Chondrocyte (in vitro differentiated cells): ENCODE measurements around the gene PTPRN2. TPM values are rescaled to one million over a fixed set of nuclear protein-coding genes. Genes with fewer than 3 reads are reported as not detected.

Source experiments
- DNase-seq: peaks from one replicate; pipeline ENCODE4 v3.0.0; 2021; ENCODE audit warnings: mixed read lengths, low spot score
- H3K27ac Mint-ChIP-seq: one replicate; pipeline ENCODE4 v1.8.0; 2021; ENCODE audit warnings: mild to moderate bottlenecking, moderate library complexity, mixed read lengths; ENCODE audit not compliant: unreplicated experiment
- H3K27me3 Mint-ChIP-seq: 2 replicates; pipeline ENCODE4 v1.8.0; 2021; ENCODE audit warnings: low read depth, mixed read lengths
- H3K36me3 Mint-ChIP-seq: 2 replicates; pipeline ENCODE4 v1.8.0; 2021; ENCODE audit warnings: low read depth, mixed read lengths
- H3K4me1 Mint-ChIP-seq: 2 replicates; pipeline ENCODE4 v1.8.0; 2021; ENCODE audit warnings: low read depth, mild to moderate bottlenecking, mixed read lengths
- H3K4me3 Mint-ChIP-seq: one replicate; pipeline ENCODE4 v1.8.0; 2021; ENCODE audit warnings: mild to moderate bottlenecking, moderate library complexity, mixed read lengths; ENCODE audit not compliant: unreplicated experiment
- H3K9me3 Mint-ChIP-seq: 2 replicates; pipeline ENCODE4 v1.8.0; 2021; ENCODE audit warnings: low read depth, mixed read lengths
- total RNA-seq: library from RNA; stranded (reverse); gene quantifications from 3 replicates; pipeline ENCODE4 v1.2.1, GENCODE V29; 2021
- TF ChIP-seq, protein P1 (sequence below): fragments of 200-600 bp; sonication (generic); IDR thresholded peaks from 2 replicates; pipeline ENCODE4 v1.5.0; 2021; ENCODE audit warnings: antibody characterized with exemption, mild to moderate bottlenecking, moderate library complexity

The PTPRN2 gene
- total RNA-seq, 1 donor from 2014 or later: 0.30 TPM

GRCh38 chr7:158027646-158028045 is 560.0 kb downstream of the PTPRN2 start:
- H3K27ac Mint-ChIP-seq: no peak overlapping the region
- no peaks in the 10 kb centered on the region for H3K36me3 Mint-ChIP-seq
- H3K9me3 Mint-ChIP-seq: peaks cover 2% of the 10 kb centered on the region
- no peaks in the 10 kb centered on the region for H3K4me1 Mint-ChIP-seq
- no peak for DNase-seq
- H3K4me3 Mint-ChIP-seq: no peak overlapping the region
- peaks cover 3% of the 10 kb centered on the region for H3K27me3 Mint-ChIP-seq
- TF ChIP-seq, protein P1, sequence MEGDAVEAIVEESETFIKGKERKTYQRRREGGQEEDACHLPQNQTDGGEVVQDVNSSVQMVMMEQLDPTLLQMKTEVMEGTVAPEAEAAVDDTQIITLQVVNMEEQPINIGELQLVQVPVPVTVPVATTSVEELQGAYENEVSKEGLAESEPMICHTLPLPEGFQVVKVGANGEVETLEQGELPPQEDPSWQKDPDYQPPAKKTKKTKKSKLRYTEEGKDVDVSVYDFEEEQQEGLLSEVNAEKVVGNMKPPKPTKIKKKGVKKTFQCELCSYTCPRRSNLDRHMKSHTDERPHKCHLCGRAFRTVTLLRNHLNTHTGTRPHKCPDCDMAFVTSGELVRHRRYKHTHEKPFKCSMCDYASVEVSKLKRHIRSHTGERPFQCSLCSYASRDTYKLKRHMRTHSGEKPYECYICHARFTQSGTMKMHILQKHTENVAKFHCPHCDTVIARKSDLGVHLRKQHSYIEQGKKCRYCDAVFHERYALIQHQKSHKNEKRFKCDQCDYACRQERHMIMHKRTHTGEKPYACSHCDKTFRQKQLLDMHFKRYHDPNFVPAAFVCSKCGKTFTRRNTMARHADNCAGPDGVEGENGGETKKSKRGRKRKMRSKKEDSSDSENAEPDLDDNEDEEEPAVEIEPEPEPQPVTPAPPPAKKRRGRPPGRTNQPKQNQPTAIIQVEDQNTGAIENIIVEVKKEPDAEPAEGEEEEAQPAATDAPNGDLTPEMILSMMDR: no peak

DNA sequence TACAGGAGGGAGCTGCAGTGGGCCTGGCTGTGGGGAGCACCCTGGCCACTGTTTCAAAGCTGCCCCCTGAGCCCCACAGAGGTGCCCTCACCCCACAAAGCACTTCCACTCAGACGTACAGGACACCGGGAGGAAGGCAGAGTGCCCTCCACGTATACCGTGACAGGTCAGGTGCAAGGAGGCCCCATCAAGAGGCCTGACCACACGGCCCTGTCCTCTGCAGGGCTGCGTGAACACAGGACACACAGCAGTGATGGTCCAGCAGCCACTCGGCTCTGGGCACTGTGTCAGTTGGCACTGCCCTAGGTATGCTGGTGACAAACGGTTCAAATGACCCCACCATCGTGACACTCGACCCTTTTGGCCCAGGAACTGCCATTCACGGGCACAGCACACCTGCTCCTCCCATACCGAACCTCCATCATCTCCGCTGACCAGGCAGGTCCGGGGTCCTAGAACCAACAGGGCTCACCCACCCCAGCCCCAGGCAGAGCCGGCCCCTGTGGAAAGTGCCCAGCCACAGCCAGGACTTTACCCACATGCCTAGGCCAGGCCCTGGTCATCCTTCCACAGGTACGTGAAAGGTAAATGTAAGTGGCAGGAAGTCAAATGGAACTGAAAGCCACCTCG is 560.9 kb downstream of the PTPRN2 start:
- no peak for DNase-seq
- no peaks in the 10 kb centered on the region for H3K27me3 Mint-ChIP-seq
- H3K4me3 Mint-ChIP-seq: no peak overlapping the region
- H3K9me3 Mint-ChIP-seq: peaks cover 2% of the 10 kb centered on the region
- H3K36me3 Mint-ChIP-seq: no peaks in the 10 kb centered on the region
- TF ChIP-seq, protein P1: no peak
- no peak overlapping the region for H3K27ac Mint-ChIP-seq
- H3K4me1 Mint-ChIP-seq: no peaks in the 10 kb centered on the region

GRCh38 chr7:158025686-158026600 is 561.7 kb downstream of the PTPRN2 start:
- DNase-seq: no peak
- peaks cover 2% of the 10 kb centered on the region for H3K9me3 Mint-ChIP-seq

GRCh38 chr7:158024881-158025280 is 562.7 kb downstream of the PTPRN2 start:
- DNase-seq: no peak
- H3K27ac Mint-ChIP-seq: no peak overlapping the region
- H3K4me3 Mint-ChIP-seq: no peak overlapping the region
- no peaks in the 10 kb centered on the region for H3K4me1 Mint-ChIP-seq
- H3K36me3 Mint-ChIP-seq: no peaks in the 10 kb centered on the region
- no peaks in the 10 kb centered on the region for H3K27me3 Mint-ChIP-seq
- TF ChIP-seq, protein P1: no peak
- H3K9me3 Mint-ChIP-seq: peaks cover 2% of the 10 kb centered on the region

More at GRCh38 chr7:158025686-158026600, 561.7 kb downstream of the PTPRN2 start:
- Mint-ChIP-seq H3K27me3 (no peaks in the 10 kb centered on the region), H3K27ac (no peak overlapping the region), H3K4me3 (no peak overlapping the region), H3K36me3 (no peaks in the 10 kb centered on the region), H3K4me1 (no peaks in the 10 kb centered on the region)
- TF ChIP-seq, protein P1: no peak

DNA sequence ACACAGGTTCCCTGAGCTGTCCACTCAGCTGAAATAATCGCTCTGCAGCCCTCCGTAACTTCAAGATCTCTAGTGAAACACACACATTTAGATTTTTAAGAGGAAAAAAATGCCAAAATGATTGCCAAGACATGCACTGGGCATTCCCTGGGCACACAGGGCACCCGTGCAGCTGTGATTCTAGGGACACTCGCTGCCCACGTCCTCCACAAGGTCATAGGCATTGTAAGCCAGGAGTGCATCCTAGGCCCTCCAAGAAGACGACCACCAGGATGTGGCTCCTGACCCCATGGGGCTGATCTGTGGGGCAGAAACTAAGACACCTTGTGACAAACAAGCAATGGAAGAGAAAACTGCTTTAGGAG is 563.3 kb downstream of the PTPRN2 start:
- DNase-seq: no peak
- no peaks in the 10 kb centered on the region for H3K4me1 Mint-ChIP-seq
- TF ChIP-seq, protein P1: no peak
- no peak overlapping the region for H3K27ac Mint-ChIP-seq
- H3K36me3 Mint-ChIP-seq: no peaks in the 10 kb centered on the region
- H3K4me3 Mint-ChIP-seq: no peak overlapping the region
- no peaks in the 10 kb centered on the region for H3K27me3 Mint-ChIP-seq
- peaks cover 2% of the 10 kb centered on the region for H3K9me3 Mint-ChIP-seq
